Activated CD4-positive, alpha-beta T cell treated with anti-CD3 and anti-CD28 coated beads, Interleukin-2, amount 50 U/mL, for 16 hours (primary cell): Measurements from ENCODE around the gene LRRC8B.
"Not testable (repeated sequence)": the region's sequence is repeated elsewhere in the genome, so short reads cannot be mapped to it uniquely, and the experiment has no call there.

Experiments
- DNase-seq: peaks from one replicate; pipeline ENCODE4 v3.0.0-alpha.2; 2020

Gene LRRC8B

DNA sequence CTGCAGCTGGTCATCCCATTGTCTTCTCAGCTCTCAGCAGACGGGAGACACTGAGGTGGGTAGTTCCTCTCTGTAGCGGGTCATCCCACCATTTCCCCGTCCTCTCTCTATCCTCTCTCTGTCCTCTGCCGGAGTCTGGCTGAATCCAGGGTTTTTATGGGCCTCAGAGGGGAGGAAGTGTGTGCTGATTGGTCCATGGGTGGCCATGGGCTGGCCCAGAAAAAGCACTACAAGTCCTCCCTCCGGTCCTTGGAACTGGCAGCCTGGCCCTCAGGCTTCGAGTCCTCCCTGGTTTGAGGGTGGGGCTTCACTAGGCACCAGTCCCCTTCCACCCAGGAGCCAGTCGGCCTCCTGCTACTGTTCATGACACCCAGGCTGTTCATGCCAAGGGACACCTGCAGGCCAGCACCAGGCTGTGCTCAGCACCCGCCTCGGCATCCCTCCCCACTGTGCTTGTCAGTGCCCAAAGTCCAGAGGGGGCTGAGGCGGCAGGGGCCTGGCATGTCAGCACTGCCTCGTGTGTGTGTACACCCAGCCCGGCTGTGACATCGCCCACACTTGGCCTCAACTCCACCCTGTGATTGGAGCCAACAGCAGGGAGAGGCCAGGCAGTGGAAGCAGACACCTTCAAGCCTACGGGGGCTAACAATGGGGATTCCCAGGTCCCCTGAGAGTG, 85.3 kb downstream of the LRRC8B start:
- DNase-seq, result peak; percentile 86

DNA sequence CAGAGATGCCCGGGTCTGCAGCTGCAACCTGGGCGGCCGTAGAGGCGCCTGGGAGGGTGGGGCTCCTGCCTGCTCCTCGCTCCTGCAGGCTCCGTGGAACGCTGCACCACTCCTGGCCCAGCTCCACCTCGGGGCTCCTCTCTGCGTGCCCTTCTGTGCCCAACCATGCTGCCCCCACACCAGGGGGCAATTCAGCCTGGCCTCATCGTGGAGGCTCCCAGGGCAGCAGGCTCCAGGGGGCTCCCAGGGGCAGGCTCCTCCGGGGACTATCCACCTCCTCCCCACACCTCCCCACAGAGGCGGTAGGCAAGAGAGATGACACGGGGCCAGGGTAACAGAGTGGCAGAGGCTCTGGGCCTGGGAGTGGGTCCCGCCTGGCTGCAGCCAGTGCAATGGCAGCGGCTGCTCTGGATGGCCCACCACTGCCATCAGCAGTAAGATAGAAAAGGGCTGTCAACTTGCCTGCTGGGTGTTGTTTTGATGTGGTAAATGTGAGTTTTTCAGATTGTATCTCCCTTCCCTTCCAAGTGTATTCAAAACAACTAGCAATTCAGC, 85.9 kb downstream of the LRRC8B start:
- peak; percentile 74 for DNase-seq

DNA sequence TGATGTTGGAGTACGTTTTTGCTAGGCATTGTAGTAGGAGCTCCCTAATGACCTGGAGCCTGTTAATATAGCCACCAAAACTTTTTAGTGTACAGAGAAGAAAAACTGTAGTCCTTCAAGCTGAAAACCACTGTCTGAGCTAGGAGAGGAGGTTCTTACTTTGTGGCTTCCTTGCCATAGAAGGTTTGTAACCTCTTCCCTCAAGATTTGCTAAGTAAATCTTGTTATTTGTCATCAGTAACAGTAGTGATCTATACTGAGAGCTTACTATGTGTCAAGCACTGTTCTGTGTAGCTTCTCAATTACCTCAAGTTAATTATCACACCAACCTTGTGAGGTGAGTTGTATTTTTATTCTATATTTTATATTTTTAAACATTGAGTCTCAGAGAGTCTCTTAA, 87.1 kb downstream of the LRRC8B start:
- peak; percentile 94 for DNase-seq

DNA sequence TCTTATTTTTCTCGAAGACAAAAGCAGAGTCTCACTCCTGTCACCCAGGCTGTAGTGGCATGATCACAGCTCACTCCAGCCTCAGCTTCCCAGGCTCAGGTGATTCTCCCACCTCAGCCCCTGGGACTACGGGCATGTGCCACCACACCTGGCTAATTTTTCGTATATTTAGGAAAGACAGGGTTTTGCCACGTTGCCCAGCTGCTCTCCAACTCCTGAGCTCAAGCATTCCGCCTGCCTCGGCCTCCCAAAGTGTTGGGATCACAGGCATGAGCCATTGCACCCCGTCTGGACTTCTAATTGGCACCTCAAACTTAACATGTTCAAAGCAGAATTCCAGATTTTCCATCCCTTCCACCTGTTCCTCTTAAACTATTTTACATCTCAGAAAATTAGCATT, 89.3 kb downstream of the LRRC8B start:
- DNase-seq, result no peak

DNA sequence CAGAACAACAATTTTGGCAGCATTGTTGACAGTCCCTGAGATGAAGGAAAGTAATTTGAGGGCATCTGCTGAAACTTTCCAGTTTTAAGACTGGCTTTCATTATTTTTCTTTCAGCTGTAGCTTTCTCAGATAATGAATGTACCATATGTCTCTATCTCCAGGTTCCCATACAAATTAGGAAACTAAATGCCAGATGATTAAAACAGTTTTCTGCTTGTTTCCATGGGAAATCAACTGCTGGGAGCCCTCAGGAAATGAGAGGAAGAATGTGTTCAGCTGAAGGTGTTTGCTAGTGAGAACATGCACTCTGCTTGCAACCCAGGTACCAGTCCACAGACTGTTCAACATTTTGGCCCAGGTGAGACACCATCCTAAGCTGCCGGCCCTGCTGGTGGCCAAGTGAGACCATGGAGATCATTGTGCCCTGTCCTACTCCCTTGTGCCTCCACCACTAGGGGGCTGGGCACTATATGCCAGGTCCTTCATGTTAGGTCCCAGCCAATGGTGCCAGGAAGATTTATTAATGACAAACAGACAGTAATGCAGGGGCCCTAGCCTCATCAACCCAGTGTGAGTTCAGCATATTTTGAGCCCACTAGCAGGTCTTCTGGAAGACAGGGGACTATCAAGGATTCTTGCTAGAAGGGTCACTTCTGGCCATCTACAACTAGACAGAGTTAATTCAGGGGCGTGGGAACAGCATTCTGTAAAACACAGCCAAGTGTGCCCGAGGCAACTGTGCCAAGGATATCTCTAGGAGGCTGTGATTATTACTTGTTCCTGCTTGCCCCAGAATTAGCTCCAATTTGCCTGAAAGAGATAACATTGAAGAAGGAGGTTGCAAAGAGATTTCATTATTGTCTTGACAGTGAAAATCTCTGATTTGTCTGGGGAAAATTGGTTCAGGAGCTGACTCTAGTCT, 91.3 kb downstream of the LRRC8B start:
- DNase-seq, result no peak

GRCh38 chr1:89616844-89617627, 92.4 kb downstream of the LRRC8B start:
- DNase-seq, result no peak

DNA sequence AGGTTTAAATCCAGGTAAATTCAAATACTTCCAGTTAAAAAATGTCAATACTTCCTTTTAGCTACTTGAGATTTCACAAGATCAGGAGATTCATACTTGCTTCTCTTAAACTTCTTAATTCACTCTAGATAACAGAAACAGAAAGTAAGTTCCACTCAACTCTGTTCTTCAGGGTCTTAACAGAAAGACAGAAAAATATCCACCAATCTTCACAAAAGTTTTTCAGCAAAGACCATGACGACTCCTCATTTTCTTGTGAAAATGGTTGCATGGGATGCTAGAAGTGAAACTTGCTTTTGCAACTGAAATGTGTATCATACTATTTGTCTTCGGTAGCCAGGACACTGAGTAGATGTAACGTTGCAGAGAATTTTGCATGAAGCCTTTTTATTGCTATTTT, 96.0 kb downstream of the LRRC8B start:
- DNase-seq, result no peak

GRCh38 chr1:89622895-89623294, 98.3 kb downstream of the LRRC8B start:
- no peak for DNase-seq

- no peak for DNase-seq
Observed at GRCh38 chr1:89624314-89624713, 99.7 kb downstream of the LRRC8B start.

- no peak for DNase-seq
Observed at GRCh38 chr1:89624715-89625323, 100.2 kb downstream of the LRRC8B start.

- no peak for DNase-seq
Observed at GRCh38 chr1:89627596-89627962, 103.0 kb downstream of the LRRC8B start.

DNA sequence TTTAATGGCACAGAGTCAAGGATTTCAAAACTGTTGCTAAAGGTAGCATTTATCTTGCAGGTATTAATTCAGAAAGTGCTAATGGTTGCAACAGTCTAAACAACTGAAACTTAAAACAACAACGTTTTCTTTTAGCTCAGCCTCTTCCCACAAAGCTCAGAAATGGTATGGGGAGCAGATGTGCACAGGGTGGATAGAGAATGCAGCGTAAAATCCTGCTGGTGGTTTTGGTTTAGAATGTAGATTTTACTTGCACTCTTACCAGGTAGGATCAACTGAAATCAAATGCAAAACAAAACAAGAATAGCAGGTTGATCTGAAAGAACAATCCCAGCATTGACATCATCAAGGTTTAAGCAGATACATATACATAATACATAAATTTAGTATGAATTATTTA, 104.5 kb downstream of the LRRC8B start:
- DNase-seq, result peak; percentile 53

GRCh38 chr1:89629600-89629999, 105.0 kb downstream of the LRRC8B start:
- DNase-seq, result not testable (repeated sequence)

- no peak for DNase-seq
Observed at GRCh38 chr1:89630048-89630447, 105.4 kb downstream of the LRRC8B start.

- DNase-seq, result no peak
Observed at GRCh38 chr1:89631816-89632656, 107.4 kb downstream of the LRRC8B start.

- DNase-seq, result peak; percentile 87
Observed at GRCh38 chr1:89632657-89633247, 108.1 kb downstream of the LRRC8B start, which contains the start of gene LRRC8C. LRRC8C (plus strand) TSS chr1:89633120; CDS start chr1:89686474, 53,354 bp downstream.

DNA sequence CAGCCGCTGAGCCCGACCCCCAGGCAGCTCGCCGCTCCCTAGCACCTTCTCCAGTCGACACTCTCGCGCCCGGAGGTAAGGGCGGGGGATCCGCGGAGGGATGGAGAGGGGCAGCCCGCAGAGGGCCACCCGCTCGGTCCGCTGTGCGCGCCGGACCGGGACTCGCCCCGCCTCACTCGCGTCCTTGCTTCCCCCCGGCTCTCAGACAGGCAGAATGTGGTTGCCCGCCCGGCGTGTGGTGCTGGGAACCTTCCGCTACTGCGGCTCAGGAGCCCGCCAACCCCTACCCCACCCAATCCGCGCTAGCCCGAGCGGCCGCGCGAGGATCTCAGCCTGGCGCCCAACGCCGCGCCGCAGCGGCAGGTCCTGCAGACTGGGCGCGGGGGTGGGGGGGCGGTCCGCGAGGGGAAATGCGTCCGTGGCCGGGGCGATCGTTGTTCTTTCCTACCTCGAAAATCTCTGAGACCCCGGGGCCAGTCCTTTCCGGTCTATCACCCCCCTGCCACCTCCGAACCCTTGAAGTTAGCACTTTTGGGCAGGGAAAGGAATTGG, 108.7 kb downstream of the LRRC8B start:
- peak; percentile 72 for DNase-seq

- DNase-seq, result peak; percentile 38
Observed at GRCh38 chr1:89633800-89634625, 109.4 kb downstream of the LRRC8B start.
